ENCODE results near the gene KIF5A.

The KIF5A gene

DNA sequence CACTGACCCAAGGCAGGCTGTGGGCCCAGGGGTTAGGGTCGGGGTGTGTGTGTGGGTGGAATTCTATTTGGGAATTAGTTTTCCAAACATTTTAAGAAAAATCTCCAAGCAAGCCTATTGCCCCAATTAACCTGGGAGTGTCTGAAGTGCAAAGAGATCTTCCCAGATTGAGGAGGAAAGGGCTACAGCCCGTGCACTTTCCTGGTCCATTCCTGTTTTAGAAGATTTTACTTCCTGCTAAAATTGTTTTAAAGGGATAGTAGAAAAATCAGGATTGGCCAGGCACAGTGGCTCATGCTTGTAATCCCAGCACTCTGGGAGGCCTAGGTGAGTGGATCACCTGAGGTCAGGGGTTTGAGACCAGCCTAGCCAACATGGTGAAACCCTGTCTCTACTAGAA lies 8.1 kb upstream of the KIF5A start:
- Histone ChIP-seq H3K27me3 (ENCODE audit: insufficient read depth, low read length, poor library complexity, severe bottlenecking) (no peaks in the 10 kb centered on the region), H2AFZ (ENCODE audit: low read length) (no peak overlapping the region), H3K4me3 (ENCODE audit: low read length, poor library complexity, severe bottlenecking) (no peak overlapping the region), H3K9me2 (replicated peaks; ENCODE audit: low read depth, low read length) (no peaks in the 10 kb centered on the region), H3K4me1 (ENCODE audit: insufficient read depth, low read length, poor library complexity, severe bottlenecking) (peaks cover 24% of the 10 kb centered on the region), H3K79me2 (ENCODE audit: insufficient read depth, low read length) (peaks cover 21% of the 10 kb centered on the region), H3F3A (ENCODE audit: low read depth) (no peaks in the 10 kb centered on the region), H3K4me2 (ENCODE audit: low read depth, low read length, poor library complexity, severe bottlenecking) (no peak overlapping the region), H3K9ac (ENCODE audit: low read depth, low read length, poor library complexity, severe bottlenecking) (no peak overlapping the region), H4K20me1 (ENCODE audit: insufficient read depth, low read length, poor library complexity, severe bottlenecking) (peaks cover 9% of the 10 kb centered on the region), H3K36me3 (ENCODE audit: insufficient read depth, low read length) (no peaks in the 10 kb centered on the region), H3K9me3 (ENCODE audit: insufficient read depth, low read depth, low read length) (no peaks in the 10 kb centered on the region)
- TF ChIP-seq, protein P1, sequence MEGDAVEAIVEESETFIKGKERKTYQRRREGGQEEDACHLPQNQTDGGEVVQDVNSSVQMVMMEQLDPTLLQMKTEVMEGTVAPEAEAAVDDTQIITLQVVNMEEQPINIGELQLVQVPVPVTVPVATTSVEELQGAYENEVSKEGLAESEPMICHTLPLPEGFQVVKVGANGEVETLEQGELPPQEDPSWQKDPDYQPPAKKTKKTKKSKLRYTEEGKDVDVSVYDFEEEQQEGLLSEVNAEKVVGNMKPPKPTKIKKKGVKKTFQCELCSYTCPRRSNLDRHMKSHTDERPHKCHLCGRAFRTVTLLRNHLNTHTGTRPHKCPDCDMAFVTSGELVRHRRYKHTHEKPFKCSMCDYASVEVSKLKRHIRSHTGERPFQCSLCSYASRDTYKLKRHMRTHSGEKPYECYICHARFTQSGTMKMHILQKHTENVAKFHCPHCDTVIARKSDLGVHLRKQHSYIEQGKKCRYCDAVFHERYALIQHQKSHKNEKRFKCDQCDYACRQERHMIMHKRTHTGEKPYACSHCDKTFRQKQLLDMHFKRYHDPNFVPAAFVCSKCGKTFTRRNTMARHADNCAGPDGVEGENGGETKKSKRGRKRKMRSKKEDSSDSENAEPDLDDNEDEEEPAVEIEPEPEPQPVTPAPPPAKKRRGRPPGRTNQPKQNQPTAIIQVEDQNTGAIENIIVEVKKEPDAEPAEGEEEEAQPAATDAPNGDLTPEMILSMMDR (conservative IDR thresholded peaks at IDR 0.05; ENCODE audit: low read length) = no peak
- TF ChIP-seq EZH2phosphoT487 (IDR thresholded peaks at IDR 0.05; ENCODE audit: borderline replicate concordance) = no peak

GRCh38 chr12:57543581-57543980 lies 6.3 kb upstream of the KIF5A start:
- Histone ChIP-seq H4K20me1 (ENCODE audit: insufficient read depth, low read length, poor library complexity, severe bottlenecking) (peaks cover 9% of the 10 kb centered on the region), H3K4me1 (ENCODE audit: insufficient read depth, low read length, poor library complexity, severe bottlenecking) (peaks cover 31% of the 10 kb centered on the region), H3K27me3 (ENCODE audit: insufficient read depth, low read length, poor library complexity, severe bottlenecking) (no peaks in the 10 kb centered on the region), H3K9me3 (ENCODE audit: insufficient read depth, low read depth, low read length) (no peaks in the 10 kb centered on the region), H3K36me3 (ENCODE audit: insufficient read depth, low read length) (no peaks in the 10 kb centered on the region), H3K9ac (ENCODE audit: low read depth, low read length, poor library complexity, severe bottlenecking) (peak overlapping the region; percentile 10), H3F3A (ENCODE audit: low read depth) (no peaks in the 10 kb centered on the region), H3K4me2 (ENCODE audit: low read depth, low read length, poor library complexity, severe bottlenecking) (peak overlapping the region; percentile 29), H3K4me3 (ENCODE audit: low read length, poor library complexity, severe bottlenecking) (no peak overlapping the region), H3K9me2 (replicated peaks; ENCODE audit: low read depth, low read length) (no peaks in the 10 kb centered on the region), H2AFZ (ENCODE audit: low read length) (no peak overlapping the region), H3K79me2 (ENCODE audit: insufficient read depth, low read length) (peaks cover 23% of the 10 kb centered on the region)
- TF ChIP-seq EZH2phosphoT487 (IDR thresholded peaks at IDR 0.05; ENCODE audit: borderline replicate concordance) = no peak
- TF ChIP-seq, protein P1 (conservative IDR thresholded peaks at IDR 0.05; ENCODE audit: low read length) = no peak

DNA sequence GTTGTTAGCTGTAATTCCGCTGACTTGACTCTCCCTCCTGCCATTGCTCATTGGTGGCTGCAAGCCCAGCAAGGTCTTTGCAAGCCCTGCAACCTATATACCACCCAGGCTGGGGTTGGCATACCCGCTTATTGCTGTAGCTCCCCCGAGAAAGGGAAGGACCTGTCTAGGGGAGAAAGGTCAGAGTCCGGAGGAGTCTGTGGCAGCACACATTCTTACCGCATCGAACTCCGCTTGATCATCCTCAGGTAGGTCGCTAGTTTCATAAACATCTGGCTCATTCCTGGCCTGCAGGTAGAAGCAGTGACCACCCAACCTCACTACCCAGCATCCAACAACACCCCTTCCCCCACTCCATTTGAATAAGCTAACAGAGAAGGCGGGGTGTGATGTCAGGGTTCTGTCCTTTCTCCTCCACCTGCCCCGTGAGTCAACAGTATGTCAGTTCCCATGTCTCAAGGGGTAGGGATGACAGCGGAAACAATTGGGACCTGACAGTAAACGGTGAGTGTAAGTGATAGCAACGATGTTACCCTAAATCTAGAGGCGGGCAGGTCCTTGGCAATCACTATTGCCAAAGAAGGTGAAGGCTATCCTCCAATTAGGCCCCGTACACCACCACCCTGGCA lies 3.9 kb upstream of the KIF5A start:
- H2AFZ ChIP-seq (ENCODE audit: low read length) = no peak overlapping the region
- peaks cover 23% of the 10 kb centered on the region for H3K79me2 ChIP-seq (ENCODE audit: insufficient read depth, low read length)
- no peaks in the 10 kb centered on the region for H3K27me3 ChIP-seq (ENCODE audit: insufficient read depth, low read length, poor library complexity, severe bottlenecking)
- peaks cover 31% of the 10 kb centered on the region for H3K4me1 ChIP-seq (ENCODE audit: insufficient read depth, low read length, poor library complexity, severe bottlenecking)
- peak overlapping the region; percentile 98 for H3K9ac ChIP-seq (ENCODE audit: low read depth, low read length, poor library complexity, severe bottlenecking)
- peak overlapping the region; percentile 99 for H3K4me2 ChIP-seq (ENCODE audit: low read depth, low read length, poor library complexity, severe bottlenecking)
- peaks cover 9% of the 10 kb centered on the region for H4K20me1 ChIP-seq (ENCODE audit: insufficient read depth, low read length, poor library complexity, severe bottlenecking)
- TF ChIP-seq, protein P1 (conservative IDR thresholded peaks at IDR 0.05; ENCODE audit: low read length) = no peak
- TF ChIP-seq EZH2phosphoT487 (IDR thresholded peaks at IDR 0.05; ENCODE audit: borderline replicate concordance) = no peak
- H3K9me3 ChIP-seq (ENCODE audit: insufficient read depth, low read depth, low read length) = no peaks in the 10 kb centered on the region
- no peaks in the 10 kb centered on the region for H3K9me2 ChIP-seq (replicated peaks; ENCODE audit: low read depth, low read length)
- peak overlapping the region; percentile 93 for H3K4me3 ChIP-seq (ENCODE audit: low read length, poor library complexity, severe bottlenecking)
- H3K36me3 ChIP-seq (ENCODE audit: insufficient read depth, low read length) = no peaks in the 10 kb centered on the region
- no peaks in the 10 kb centered on the region for H3F3A ChIP-seq (ENCODE audit: low read depth)

Data from Loucy (cell line).